Hindlimb muscle (tissue), 1 donor: ENCODE results near the gene APOBEC3G. TPM values are rescaled to one million over a fixed set of nuclear protein-coding genes. Genes with fewer than 3 reads are reported as not detected.
"Not testable (repeated sequence)": the region's sequence is repeated elsewhere in the genome, so short reads cannot be mapped to it uniquely, and the experiment has no call there.

Experiments
- DNase-seq: peaks from one replicate; pipeline ENCODE4 v3.0.0-alpha.2; 2013
- polyA plus RNA-seq: library from polyadenylated mRNA; unstranded; fragments of 120-200 nt; gene quantifications from one replicate; pipeline ENCODE4 v1.2.1, GENCODE V29; 2013; ENCODE audit not compliant: insufficient read length

APOBEC3G gene
- polyA plus RNA-seq: 3.3 TPM

GRCh38 chr22:39077026-39077840, at the start of gene APOBEC3G:
Gene APOBEC3G, plus strand, starts transcription at chr22:39077275. Its CDS starts 87 bp downstream, at chr22:39077362.
- peak; percentile 26 for DNase-seq

GRCh38 chr22:39027717-39028116, 49.4 kb upstream of the APOBEC3G start:
- no peak for DNase-seq

DNA sequence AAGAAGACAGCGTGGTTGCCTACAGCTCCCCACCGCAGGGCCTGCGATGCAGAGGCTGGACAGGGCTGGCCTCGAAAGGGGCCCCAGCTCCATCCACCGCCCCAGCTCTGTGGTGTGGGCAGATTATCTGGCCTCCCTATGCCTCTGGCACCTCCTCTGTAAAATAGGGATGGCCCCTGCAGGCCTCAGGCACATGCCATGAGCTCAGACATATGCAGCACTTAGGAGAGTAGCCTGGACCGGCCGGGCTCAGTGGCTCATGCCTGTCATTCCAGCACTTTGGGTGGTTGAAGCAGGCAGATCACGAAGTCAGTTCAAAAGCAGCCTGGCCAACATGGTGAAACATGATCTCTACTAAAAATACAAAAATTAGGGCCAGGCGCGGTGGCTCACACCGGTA, 48.8 kb upstream of the APOBEC3G start:
- no peak for DNase-seq

DNA sequence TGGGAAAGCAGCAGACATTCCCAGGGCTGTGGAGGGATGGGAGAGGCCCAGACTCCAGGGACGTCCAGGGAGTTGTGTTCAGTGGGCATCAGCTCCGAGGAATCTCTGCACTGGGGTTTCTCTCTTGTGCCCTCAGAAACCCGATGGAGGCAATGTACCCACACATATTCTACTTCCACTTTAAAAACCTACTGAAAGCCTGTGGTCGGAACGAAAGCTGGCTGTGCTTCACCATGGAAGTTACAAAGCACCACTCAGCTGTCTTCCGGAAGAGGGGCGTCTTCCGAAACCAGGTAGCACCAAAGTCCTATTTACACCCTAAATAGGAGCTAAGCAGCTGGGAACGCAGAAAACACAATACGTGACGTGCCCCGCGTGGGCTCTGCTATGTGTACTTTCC, 47.8 kb upstream of the APOBEC3G start:
- no peak for DNase-seq

DNA sequence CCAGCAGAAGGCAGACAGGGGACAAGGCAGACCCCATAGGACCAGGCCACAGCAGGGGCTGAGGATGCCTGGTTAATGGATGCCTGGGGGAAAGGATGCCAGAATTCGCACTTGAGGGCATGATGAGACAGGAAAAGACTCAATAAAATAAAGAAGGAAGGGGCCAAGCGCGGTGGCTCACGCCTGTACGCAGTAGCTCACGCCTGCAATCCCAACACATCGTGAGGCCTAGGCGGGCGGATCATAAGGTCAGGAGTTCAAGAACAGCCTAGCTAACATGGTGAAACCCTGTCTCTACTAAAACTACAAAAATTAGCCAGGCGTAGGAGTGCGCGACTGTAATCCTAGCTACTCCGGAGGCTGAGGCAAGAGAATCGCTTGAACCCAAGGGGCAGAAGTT, 46.4 kb upstream of the APOBEC3G start:
- no peak for DNase-seq

DNA sequence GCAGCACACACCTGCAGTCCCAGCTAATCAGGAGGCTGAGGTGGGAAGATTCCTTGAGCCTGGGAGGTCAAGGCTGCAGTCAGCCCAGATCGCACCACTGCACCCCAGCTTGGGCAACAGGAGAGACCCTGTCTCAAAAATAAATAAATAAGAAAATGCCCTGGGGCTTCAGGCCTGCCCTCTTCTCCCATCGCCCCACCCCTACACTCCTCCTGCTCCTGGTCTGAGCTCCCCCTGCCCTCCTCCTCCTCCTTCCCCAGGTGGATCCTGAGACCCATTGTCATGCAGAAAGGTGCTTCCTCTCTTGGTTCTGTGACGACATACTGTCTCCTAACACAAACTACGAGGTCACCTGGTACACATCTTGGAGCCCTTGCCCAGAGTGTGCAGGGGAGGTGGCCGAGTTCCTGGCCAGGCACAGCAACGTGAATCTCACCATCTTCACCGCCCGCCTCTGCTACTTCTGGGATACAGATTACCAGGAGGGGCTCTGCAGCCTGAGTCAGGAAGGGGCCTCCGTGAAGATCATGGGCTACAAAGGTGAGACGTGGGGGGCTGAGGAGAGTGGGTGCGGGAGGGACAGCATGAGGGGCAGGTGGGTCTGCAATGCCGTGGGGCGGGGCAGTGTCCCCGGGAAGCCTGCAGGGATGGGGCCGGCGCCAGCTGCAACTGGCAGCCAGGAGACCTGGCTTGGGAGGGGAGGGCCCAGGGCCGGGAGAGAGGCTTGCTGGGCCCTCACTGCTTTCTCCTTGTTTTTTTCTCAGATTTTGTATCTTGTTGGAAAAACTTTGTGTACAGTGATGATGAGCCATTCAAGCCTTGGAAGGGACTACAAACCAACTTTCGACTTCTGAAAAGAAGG, 45.4 kb upstream of the APOBEC3G start:
- DNase-seq: not testable (repeated sequence)

DNA sequence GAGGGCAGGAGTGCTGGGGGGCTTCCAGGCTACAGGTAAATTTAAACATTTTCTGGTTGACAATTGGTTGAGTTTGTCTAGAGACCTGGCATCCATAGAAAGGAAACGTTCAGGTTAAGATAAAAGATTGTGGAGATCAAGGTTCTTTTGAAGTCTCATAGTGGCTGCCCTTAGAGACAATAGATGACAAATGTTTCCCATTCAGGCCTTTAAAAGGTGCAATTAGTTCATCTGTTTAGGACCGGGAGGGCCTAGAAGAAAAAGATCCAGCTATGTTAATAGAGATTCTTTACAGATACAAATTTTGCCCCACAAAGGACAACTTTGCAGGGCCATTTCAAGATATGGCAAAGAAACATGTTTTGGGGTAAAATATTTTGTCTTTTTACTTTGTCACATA, 40.0 kb upstream of the APOBEC3G start:
- not testable (repeated sequence) for DNase-seq

DNA sequence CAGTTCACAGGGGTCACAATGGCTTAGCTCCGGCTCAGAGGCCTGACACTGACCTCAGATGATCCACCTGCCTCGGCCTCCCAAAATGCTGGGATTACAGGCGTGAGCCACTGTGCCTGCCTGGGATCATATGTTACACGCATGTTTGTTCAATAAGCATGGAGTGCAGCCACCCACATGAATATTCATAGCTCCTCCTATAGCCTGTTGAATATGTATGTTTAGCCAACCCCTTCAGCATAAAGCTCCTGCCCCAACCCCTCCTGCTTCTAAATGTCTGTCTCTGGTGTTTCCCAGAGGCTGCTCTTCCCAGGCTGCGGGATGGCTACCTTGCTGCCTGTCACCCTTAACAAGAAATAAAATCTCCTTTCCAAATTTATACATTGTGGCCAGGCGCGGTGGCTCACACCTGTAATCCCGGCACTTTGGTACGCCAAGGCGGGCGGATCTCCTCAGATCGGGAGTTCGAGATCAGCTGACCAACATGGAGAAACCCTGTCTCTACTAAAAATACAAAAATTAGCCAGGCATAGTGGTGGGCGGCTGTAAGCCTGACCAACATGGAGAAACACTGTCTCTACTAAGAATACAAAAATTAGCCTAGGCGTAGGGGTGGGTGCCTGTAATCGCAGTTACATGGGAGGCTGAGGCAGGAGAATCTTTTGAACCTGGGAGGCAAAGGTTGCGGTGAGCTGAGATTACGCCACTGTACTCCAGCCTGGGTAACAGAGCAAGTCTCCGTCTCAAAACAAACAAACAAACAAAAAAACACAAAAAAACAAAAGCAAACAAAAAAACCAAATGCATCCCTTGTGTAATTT, 37.6 kb upstream of the APOBEC3G start:
- DNase-seq: no peak

DNA sequence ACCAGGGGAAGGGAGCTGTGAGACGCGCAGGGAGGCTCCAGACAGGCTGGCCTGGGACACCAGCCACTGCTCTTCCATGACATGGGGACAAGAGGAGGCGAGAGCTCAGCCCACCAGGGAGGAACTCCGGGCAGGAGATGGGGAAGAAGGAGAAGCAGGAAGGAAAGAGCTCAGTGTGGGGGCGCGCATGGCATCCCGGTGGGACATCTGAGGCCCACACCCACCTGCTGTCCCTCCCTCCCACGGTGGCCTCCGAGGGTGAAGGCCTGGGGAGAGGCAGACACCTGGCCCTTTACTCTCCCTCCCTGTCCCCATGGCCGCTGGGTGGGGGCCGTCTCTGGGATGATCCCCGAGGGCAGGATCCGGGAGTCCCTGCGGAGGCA, 36.9 kb upstream of the APOBEC3G start:
- DNase-seq: not testable (repeated sequence)

DNA sequence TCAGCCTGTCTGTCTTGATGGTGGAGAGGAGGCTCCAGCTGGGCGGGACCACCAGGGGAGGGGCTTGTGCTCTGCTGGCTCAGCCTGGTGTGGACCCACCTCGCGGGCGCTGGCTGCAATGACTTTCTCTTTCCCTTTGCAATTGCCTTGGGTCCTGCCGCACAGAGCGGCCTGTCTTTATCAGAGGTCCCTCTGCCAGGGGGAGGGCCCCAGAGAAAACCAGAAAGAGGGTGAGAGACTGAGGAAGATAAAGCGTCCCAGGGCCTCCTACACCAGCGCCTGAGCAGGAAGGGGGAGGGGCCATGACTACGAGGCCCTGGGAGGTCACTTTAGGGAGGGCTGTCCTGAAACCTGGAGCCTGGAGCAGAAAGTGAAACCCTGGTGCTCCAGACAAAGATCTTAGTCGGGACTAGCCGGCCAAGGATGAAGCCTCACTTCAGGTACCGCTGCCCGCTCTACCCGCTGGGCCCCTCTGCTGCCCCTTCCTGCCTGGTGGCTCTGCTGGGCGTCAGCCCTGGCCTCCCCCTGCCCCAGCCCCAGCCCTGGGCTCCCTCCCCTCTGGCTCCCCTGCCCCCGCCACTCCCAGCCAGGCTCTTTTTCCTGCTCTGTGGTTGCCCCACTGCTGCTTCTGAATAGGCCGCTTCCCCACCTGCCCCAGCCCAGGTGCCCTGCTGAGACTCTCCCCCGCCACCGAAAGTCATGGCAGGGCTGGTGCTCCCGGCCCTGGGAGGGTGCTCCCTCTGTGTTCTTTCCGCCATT, 36.4 kb upstream of the APOBEC3G start, which contains the start of gene APOBEC3F:
TSS of gene APOBEC3F (plus strand) at position 327 of the 759 bp plus-strand sequence. CDS start at position 424, 97 bp downstream.
- DNase-seq: peak; percentile 42

DNA sequence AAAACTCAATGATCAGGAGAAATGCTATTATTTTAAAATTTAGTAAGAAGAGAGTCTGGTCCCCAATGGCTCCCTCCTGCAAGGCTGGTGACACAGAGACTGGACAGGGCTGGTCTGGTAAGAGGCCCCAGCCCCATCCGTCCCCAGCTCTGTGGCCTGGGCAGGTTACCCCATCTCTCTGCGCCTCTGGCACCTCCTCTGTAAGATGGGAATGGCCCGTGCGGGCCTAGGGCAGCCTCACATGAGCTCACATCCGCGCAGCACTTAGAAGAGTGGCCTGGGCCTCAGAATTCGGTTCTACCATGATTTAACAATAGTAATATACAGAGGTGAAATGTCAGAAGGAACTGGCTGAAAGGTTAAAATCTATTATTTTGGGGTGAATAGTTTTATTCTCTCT, 35.2 kb upstream of the APOBEC3G start:
- no peak for DNase-seq

- DNase-seq: not testable (repeated sequence)
Observed at GRCh38 chr22:39043063-39043462, 34.0 kb upstream of the APOBEC3G start.

DNA sequence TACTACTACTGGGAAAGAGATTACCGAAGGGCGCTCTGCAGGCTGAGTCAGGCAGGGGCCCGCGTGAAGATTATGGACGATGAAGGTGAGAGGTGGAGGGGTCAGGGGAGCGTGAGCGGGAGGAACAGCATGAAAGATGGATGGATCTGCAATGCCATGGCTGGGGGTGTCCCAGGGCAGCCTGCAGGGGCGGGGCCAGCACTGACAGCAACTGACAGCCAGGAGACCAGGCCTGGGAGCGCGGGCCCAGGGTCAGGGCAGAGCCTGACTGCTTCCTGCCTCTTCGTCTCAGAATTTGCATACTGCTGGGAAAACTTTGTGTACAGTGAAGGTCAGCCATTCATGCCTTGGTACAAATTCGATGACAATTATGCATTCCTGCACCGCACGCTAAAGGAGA, 31.9 kb upstream of the APOBEC3G start:
- not testable (repeated sequence) for DNase-seq

- not testable (repeated sequence) for DNase-seq
Observed at GRCh38 chr22:39049486-39049885, 27.6 kb upstream of the APOBEC3G start.

DNA sequence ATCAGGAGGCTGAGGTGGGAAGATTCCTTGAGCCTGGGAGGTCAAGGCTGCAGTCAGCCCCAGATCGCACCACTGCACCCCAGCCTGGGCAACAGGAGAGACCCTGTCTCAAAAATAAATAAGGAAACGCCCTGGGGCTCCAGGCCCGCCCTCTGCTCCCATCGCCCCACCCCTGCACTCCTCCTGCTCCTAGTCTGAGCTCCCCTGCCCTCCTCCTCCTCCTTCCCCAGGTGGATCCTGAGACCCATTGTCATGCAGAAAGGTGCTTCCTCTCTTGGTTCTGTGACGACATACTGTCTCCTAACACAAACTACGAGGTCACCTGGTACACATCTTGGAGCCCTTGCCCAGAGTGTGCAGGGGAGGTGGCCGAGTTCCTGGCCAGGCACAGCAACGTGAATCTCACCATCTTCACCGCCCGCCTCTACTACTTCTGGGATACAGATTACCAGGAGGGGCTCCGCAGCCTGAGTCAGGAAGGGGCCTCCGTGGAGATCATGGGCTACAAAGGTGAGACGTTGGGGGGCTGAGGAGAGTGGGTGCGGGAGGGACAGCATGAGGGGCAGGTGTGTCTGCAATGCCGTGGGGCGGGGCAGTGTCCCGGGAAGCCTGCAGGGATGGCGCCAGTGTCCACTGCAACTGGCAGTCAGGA, 25.1 kb upstream of the APOBEC3G start:
- not testable (repeated sequence) for DNase-seq

- no peak for DNase-seq
Observed at GRCh38 chr22:39055658-39056057, 21.4 kb upstream of the APOBEC3G start.

GRCh38 chr22:39061290-39061689, 15.8 kb upstream of the APOBEC3G start:
- not testable (repeated sequence) for DNase-seq

- not testable (repeated sequence) for DNase-seq
Observed at GRCh38 chr22:39061951-39062350, 15.1 kb upstream of the APOBEC3G start.

- not testable (repeated sequence) for DNase-seq
Observed at GRCh38 chr22:39063904-39064303, 13.2 kb upstream of the APOBEC3G start.

- DNase-seq: not testable (repeated sequence)
Observed at GRCh38 chr22:39066442-39067276, 10.4 kb upstream of the APOBEC3G start.
